ENCODE measurements around the gene EIF1. TPM values are rescaled to one million over a fixed set of nuclear protein-coding genes. Genes with fewer than 3 reads are reported as not detected.
A peak's percentile ranks its signal among the peaks of the same experiment; 100 is the strongest.
"Not testable (repeated sequence)": the region's sequence is repeated elsewhere in the genome, so short reads cannot be mapped to it uniquely, and the experiment has no call there.

EIF1 gene
- 1,125 TPM for total RNA-seq
- long read RNA-seq, transcript EIF1-203 (4 exons, 2,330 nt): major isoform, 1,064 of 1,096 reads
- long read RNA-seq, transcript EIF1-202 (2 exons, 2,170 nt): minor isoform, 6 of 1,096 reads
- long read RNA-seq, partial matches to known transcripts: 7 of 1,096 reads
- long read RNA-seq, other reads (novel, unspliced or antisense): 16 of 1,096 reads

DNA sequence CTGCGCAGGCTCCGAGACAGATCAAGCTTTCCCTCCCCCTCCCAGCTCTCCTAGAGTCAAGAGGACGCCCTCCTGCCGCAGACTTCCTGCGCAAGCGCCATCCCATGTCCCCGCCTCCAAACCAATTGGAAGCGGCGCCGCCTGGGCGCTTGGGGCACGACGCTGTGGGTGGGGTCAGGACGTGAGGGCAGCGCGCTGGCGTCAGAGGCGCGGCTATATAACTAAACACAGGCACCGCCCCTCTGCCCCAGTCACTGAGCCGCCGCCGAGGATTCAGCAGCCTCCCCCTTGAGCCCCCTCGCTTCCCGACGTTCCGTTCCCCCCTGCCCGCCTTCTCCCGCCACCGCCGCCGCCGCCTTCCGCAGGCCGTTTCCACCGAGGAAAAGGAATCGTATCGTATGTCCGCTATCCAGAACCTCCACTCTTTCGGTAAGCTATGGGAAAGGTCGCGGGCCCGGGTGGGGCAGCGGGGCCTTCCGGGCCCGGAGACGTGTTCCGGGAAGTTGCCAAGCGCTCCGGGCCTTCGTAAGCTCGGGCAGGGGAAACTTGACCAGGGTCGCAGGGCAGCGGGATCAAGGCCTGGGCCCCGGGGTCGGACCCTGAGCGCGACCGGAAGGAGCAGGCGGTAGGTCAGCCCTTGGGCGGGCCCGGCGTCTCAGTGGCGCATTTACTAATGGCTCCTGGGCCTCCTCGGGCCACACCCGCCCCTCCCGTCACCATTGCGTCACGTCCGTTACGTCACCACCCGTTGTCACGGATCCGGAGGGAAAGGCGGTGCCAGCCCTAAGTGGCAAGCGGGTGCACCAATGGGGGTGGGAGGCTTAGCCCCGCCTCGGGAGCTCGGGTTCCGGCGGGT, at the start of gene EIF1:
Gene EIF1, plus strand, starts transcription at position 245 of the 856 bp plus-strand sequence. Its CDS starts 154 bp downstream, at position 399.
- H3K4me3 ChIP-seq: peak within 1 kb of the TSS; percentile 91
- intact Hi-C loops (cut with micrococcal nuclease): no loop called here
- H3K27me3 ChIP-seq (ENCODE audit: low read depth): no peaks in the 10 kb centered on the region
- TF ChIP-seq CTCF (IDR thresholded peaks at IDR 0.05; ENCODE audit: borderline replicate concordance): no peak
- peak within 1 kb of the TSS; percentile 100 for H3K27ac ChIP-seq (replicated peaks)
- no peaks in the 10 kb centered on the region for H3K9me3 ChIP-seq (replicated peaks)
- peaks cover 49% of the 10 kb centered on the region for H3K4me1 ChIP-seq
- peaks cover 45% of the 10 kb centered on the region for H3K36me3 ChIP-seq
- DNase-seq: peak; percentile 100

DNA sequence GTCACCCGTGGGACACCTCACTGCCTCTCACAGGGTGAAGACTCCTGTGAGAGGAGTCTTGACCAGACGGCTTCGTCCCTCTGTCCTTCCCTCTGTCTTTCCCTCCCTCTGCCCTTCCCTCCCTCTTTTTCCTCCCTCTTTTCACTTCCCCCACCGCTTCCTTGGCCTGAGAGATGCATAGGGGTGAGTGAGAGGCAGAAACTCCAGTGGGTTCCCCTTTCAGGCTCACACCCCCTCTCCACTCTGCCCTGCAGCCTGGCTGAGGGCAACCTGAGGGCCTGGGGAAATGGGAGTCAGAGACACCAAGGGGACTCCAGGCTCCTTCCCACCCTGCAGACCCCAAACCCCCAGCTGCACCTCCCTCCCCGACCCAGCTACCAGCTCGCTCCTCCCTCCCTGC, 49.7 kb upstream of the EIF1 start:
- Histone ChIP-seq H3K4me3 (no peak overlapping the region), H3K9me3 (replicated peaks) (no peaks in the 10 kb centered on the region), H3K36me3 (no peaks in the 10 kb centered on the region), H3K27me3 (ENCODE audit: low read depth) (peaks cover 12% of the 10 kb centered on the region), H3K4me1 (peaks cover 12% of the 10 kb centered on the region), H3K27ac (replicated peaks) (no peak overlapping the region)
- intact Hi-C loops (cut with micrococcal nuclease): no loop called here
- no peak for TF ChIP-seq CTCF (IDR thresholded peaks at IDR 0.05; ENCODE audit: borderline replicate concordance)
- DNase-seq: no peak

DNA sequence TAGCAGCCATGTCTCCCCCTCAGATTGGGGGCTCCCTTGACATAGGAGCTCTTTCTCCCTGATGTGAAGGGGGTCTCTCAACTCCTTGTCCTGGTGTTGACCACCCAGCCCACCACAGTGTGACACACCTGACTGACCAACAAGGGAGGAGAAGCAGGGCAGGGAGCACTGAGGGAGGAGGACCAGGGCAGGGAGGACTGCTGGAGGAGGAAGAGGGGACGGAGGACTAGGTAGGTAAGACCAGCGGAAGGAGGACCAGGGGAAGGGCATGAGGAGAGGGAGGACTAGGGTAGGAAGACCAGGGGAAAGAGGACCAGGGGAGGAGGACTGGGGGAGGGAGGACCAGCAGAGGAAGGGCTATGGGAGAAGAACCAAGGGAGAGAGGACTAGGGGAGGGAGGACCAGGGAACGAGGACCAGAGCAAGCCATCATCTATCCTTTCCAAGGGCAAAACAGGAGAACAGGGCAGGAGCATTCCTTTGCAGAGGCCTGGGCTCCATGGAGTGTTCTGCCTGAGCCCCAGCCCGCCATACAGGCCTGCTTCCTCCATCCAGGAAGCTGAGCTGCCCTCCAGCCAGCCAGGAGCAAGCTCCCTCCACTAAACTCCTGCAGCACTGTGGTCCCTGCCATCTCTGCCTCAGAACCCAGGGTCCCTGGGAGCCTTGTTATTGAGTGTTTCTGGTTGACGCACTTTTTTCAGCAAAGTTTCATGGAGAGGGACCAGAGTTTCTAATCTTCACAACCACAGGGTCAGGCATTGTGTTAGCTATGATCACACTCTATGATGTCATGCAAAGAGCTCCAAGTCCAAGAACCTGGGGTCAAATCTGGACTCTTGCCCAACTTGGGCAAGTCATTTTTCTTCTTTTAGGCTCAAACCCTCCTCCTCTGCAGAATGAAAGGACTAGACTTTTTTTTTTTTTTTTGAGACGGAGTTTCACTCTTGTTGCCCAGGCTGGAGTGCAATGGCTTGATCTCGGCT, 48.9 kb upstream of the EIF1 start:
- no peak for TF ChIP-seq CTCF (IDR thresholded peaks at IDR 0.05; ENCODE audit: borderline replicate concordance)
- no peak overlapping the region for H3K4me3 ChIP-seq
- intact Hi-C loops (cut with micrococcal nuclease): loop anchor here (10.0 kb wide), 1 partner anchor 65 kb away; the partner anchor contains the start of gene KRT9
- H3K36me3 ChIP-seq: no peaks in the 10 kb centered on the region
- no peak for DNase-seq
- no peaks in the 10 kb centered on the region for H3K9me3 ChIP-seq (replicated peaks)
- H3K4me1 ChIP-seq: peaks cover 11% of the 10 kb centered on the region
- peaks cover 12% of the 10 kb centered on the region for H3K27me3 ChIP-seq (ENCODE audit: low read depth)
- H3K27ac ChIP-seq (replicated peaks): no peak overlapping the region

- peaks cover 12% of the 10 kb centered on the region for H3K27me3 ChIP-seq (ENCODE audit: low read depth)
- intact Hi-C loops (cut with micrococcal nuclease): loop anchor here (10.0 kb wide), 1 partner anchor 66 kb away; the partner anchor contains the start of gene KRT9
- not testable (repeated sequence) for H3K36me3 ChIP-seq
Observed at GRCh38 chr17:41640596-41640995, 48.1 kb upstream of the EIF1 start.

GRCh38 chr17:41642252-41643156, 46.2 kb upstream of the EIF1 start:
- DNase-seq: no peak
- Histone ChIP-seq H3K4me1 (peaks cover under 1% of the 10 kb centered on the region), H3K27ac (replicated peaks) (no peak overlapping the region), H3K27me3 (ENCODE audit: low read depth) (peaks cover 15% of the 10 kb centered on the region), H3K9me3 (replicated peaks) (no peaks in the 10 kb centered on the region), H3K36me3 (no peaks in the 10 kb centered on the region), H3K4me3 (no peak overlapping the region)
- TF ChIP-seq CTCF (IDR thresholded peaks at IDR 0.05; ENCODE audit: borderline replicate concordance): no peak
- intact Hi-C loops (cut with micrococcal nuclease): loop anchor here (10.0 kb wide), 1 partner anchor 68 kb away; the partner anchor contains the start of gene KRT9

More at GRCh38 chr17:41640596-41640995, 48.1 kb upstream of the EIF1 start:
- H3K4me1 ChIP-seq; H3K4me3 ChIP-seq; H3K27ac ChIP-seq (replicated peaks); H3K9me3 ChIP-seq (replicated peaks); DNase-seq: not testable (repeated sequence)
